Endothelial cell of umbilical vein (primary cell): ENCODE results near the gene ADSS1. TPM values are rescaled to one million over a fixed set of nuclear protein-coding genes. Genes with fewer than 3 reads are reported as not detected.

Experiments
- BruUV-seq: library from RNA; stranded (reverse); fragments of 400-500 nt; replicated peaks from 2 replicates; lab custom pipeline; 2021; lab: Mats Ljungman, UMichigan
- CTCF ChIA-PET: fragments of 300-600, 350-600 bp; sonication (Branson Sonifier 250); formaldehyde crosslinking; loops from one replicate; lab custom pipeline; 2021; ENCODE audit warnings: antibody characterized with exemption, inconsistent platforms; lab: Charles Lee
- POLR2A ChIA-PET: fragments of 300-600, 350-600 bp; sonication (Branson Sonifier 250); formaldehyde crosslinking; loops from one replicate; lab custom pipeline; 2021; ENCODE audit warnings: antibody characterized with exemption, inconsistent platforms; lab: Charles Lee
- DNase-seq: peaks from one replicate; pipeline ENCODE4 v3.0.0-alpha.2; 2011; ENCODE audit warnings: low read depth, low spot score
- FAIRE-seq: peaks from 2 replicates; lab custom pipeline; 2011; peaks lifted over from hg19 to GRCh38; lab: Jason Lieb, UNC
- H2AFZ ChIP-seq: 2 replicates; pipeline ENCODE4 v1.6.0; 2012; ENCODE audit warnings: low read depth, low read length, control low read depth, inconsistent platforms
- H3K27ac ChIP-seq: 2 replicates; pipeline ENCODE4 v1.5.1; 2011; ENCODE audit warnings: low read depth, mild to moderate bottlenecking, control low read depth, low read length, moderate library complexity; ENCODE audit not compliant: insufficient read depth
- H3K27me3 ChIP-seq, 2 experiments: 2 replicates each; pipeline versions ENCODE4 v1.6.0 to v1.6.1; 2011; ENCODE audit warnings: low read length in 2 of 2, mixed read lengths in 1 of 2; ENCODE audit not compliant: control insufficient read depth in 2 of 2, insufficient read depth in 2 of 2
- H3K36me3 ChIP-seq, 2 experiments: 2 replicates in 1 of 2; 3 replicates in 1 of 2; pipeline ENCODE4 v1.5.1; 2011; ENCODE audit warnings: low read length in 2 of 2, mild to moderate bottlenecking in 1 of 2, moderate library complexity in 1 of 2; ENCODE audit not compliant: control insufficient read depth in 2 of 2, insufficient read depth in 2 of 2; ENCODE audit errors: extremely low read depth in 1 of 2
- H3K4me1 ChIP-seq: 3 replicates; pipeline ENCODE4 v1.5.1; 2011; ENCODE audit warnings: mild to moderate bottlenecking, low read length; ENCODE audit not compliant: control insufficient read depth, insufficient read depth; ENCODE audit errors: extremely low read depth
- H3K4me2 ChIP-seq: 2 replicates; pipeline ENCODE4 v1.6.1; 2011; ENCODE audit warnings: low read length, control low read depth, mixed read lengths; ENCODE audit not compliant: insufficient read depth
- H3K4me3 ChIP-seq, 3 experiments: fragments of 200-600 bp in 1 of 3; sonication (generic), shearing (Covaris generic) in 1 of 3; replicated peaks in 1 of 3; 2 replicates each; pipeline ENCODE4 v1.5.1; 2011 to 2016; ENCODE audit warnings: control low read depth in 3 of 3, low read length in 3 of 3, mild to moderate bottlenecking in 2 of 3, inconsistent platforms in 1 of 3, low read depth in 1 of 3, moderate library complexity in 1 of 3; ENCODE audit not compliant: insufficient read depth in 1 of 3
- H3K79me2 ChIP-seq: 2 replicates; pipeline ENCODE4 v1.6.0; 2012; ENCODE audit warnings: low read length, inconsistent platforms; ENCODE audit not compliant: control insufficient read depth, insufficient read depth
- H3K9ac ChIP-seq: replicated peaks from 2 replicates; pipeline ENCODE3; 2011; ENCODE audit warnings: low read length, control low read depth; ENCODE audit not compliant: insufficient read depth; ENCODE audit errors: extremely low read depth
- H3K9me1 ChIP-seq: replicated peaks from 3 replicates; pipeline ENCODE4 v1.6.0; 2011; ENCODE audit warnings: mild to moderate bottlenecking, low read length; ENCODE audit not compliant: control insufficient read depth, insufficient read depth; ENCODE audit errors: extremely low read depth
- H3K9me3 ChIP-seq: replicated peaks from 2 replicates; pipeline ENCODE4 v1.5.1; 2012; ENCODE audit warnings: low read length, inconsistent platforms; ENCODE audit not compliant: control insufficient read depth, insufficient read depth
- H4K20me1 ChIP-seq: replicated peaks from 2 replicates; pipeline ENCODE3; 2011; ENCODE audit warnings: mild to moderate bottlenecking, low read length; ENCODE audit not compliant: control insufficient read depth, insufficient read depth; ENCODE audit errors: extremely low read depth
- CTCF ChIP-seq, 2 donors: IDR thresholded peaks; 1 replicate in 1 of 2; 2 replicates in 1 of 2; pipeline ENCODE4 v1.5.1; 2011; ENCODE audit warnings: low read length in 2 of 2, mild to moderate bottlenecking in 2 of 2, moderate library complexity in 2 of 2, control low read depth in 1 of 2, inconsistent platforms in 1 of 2, low read depth in 1 of 2; ENCODE audit not compliant: insufficient read depth in 1 of 2; ENCODE audit errors: extremely low read depth in 1 of 2
- EZH2 ChIP-seq: IDR thresholded peaks from 2 replicates; pipeline ENCODE4 v1.6.1; 2012; ENCODE audit warnings: borderline replicate concordance, low read depth, mild to moderate bottlenecking, moderate library complexity, low read length, inconsistent platforms; ENCODE audit not compliant: severe bottlenecking
- FOS ChIP-seq: IDR thresholded peaks from 2 replicates; pipeline ENCODE4 v1.6.1; 2011; ENCODE audit warnings: mild to moderate bottlenecking, low read length, moderate library complexity, borderline replicate concordance; ENCODE audit not compliant: insufficient read depth
- GATA2 ChIP-seq: IDR thresholded peaks from 2 replicates; pipeline ENCODE4 v1.7.0; 2011; ENCODE audit warnings: low read depth, mild to moderate bottlenecking, moderate library complexity, mixed read lengths, low read length; ENCODE audit not compliant: insufficient read length, insufficient read depth
- JUN ChIP-seq: IDR thresholded peaks from 2 replicates; pipeline ENCODE4 v1.6.1; 2011; ENCODE audit warnings: borderline replicate concordance, low read depth; ENCODE audit not compliant: insufficient read length, insufficient read depth
- MYC ChIP-seq: IDR thresholded peaks from one replicate; pipeline ENCODE4 v1.6.1; 2011; ENCODE audit warnings: mild to moderate bottlenecking, low read depth, low read length
- POLR2A ChIP-seq: IDR thresholded peaks from 2 replicates; pipeline ENCODE4 v1.6.1; 2012; ENCODE audit warnings: low read depth, mild to moderate bottlenecking, control low read depth, low read length
- POLR2AphosphoS5 ChIP-seq: IDR thresholded peaks from 2 replicates; pipeline ENCODE4 v1.6.1; 2012; ENCODE audit warnings: low read depth, mild to moderate bottlenecking, control low read depth, low read length, moderate library complexity; ENCODE audit not compliant: insufficient read depth
- dilution Hi-C: fragments of 300-500 bp; cut with MboI; formaldehyde crosslinking; loops from one replicate; pipeline ENCODE4 v1.15.0; 2019; ENCODE audit warnings: low sequenced_read_pairs; ENCODE audit not compliant: extremely low pct_ligation_motif_present
- intact Hi-C: fragments of 100-400 bp; cut with micrococcal nuclease; formaldehyde crosslinking; loops from one replicate; pipeline ENCODE4 v1.10.0; 2022
- polyA plus RNA-seq, 4 experiments: library from polyadenylated mRNA; depleted of rRNA in 3 of 4; stranded (reverse) in 3 of 4; unstranded in 1 of 4; fragments of >200 nt; gene quantifications; 2 replicates each; pipeline versions ENCODE4 v1.2.1 to v1.2.3, GENCODE V29; 2011 to 2012; ENCODE audit warnings: missing spikeins in 1 of 4
- total RNA-seq: library from RNA; stranded (reverse); gene quantifications from 2 replicates; pipeline ENCODE4 v1.2.3, GENCODE V29; 2021
- TF ChIP-seq, protein P1 (sequence below): IDR thresholded peaks from 2 replicates; pipeline ENCODE4 v1.6.1; 2011; ENCODE audit not compliant: insufficient read depth, insufficient read length

Gene ADSS1
- total and polyA plus RNA-seq, 2 donors (not counting 3 experiments of a cell fraction or from before 2014, with no cell fraction given) = 1.9 TPM

- DNase-seq = no peak
Measured at GRCh38 chr14:104743461-104744380, 19.7 kb downstream of the ADSS1 start.

GRCh38 chr14:104744484-104744883, 20.5 kb downstream of the ADSS1 start:
- H3K79me2 ChIP-seq = no peaks in the 10 kb centered on the region
- no peaks in the 10 kb centered on the region for H3K27me3 ChIP-seq
- H3K27ac ChIP-seq = no peak overlapping the region
- no peaks in the 10 kb centered on the region for H3K36me3 ChIP-seq
- no peaks in the 10 kb centered on the region for H3K9me3 ChIP-seq
- ChIA-PET POLR2A (no interaction called here), CTCF (no interaction called here)
- no peak for TF ChIP-seq JUN
- no peak for TF ChIP-seq GATA2
- no peak for TF ChIP-seq FOS
- TF ChIP-seq POLR2A = no peak
- TF ChIP-seq MYC = no peak
- TF ChIP-seq EZH2 = no peak
- no peak for TF ChIP-seq CTCF (IDR thresholded peaks at IDR 0.05; ENCODE audit: extremely low read depth in 1 of 2, insufficient read depth in 1 of 2, low read depth in 1 of 2, low read length in 2 of 2)
- TF ChIP-seq POLR2AphosphoS5 = no peak
- TF ChIP-seq, protein P1, sequence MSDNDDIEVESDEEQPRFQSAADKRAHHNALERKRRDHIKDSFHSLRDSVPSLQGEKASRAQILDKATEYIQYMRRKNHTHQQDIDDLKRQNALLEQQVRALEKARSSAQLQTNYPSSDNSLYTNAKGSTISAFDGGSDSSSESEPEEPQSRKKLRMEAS = no peak
- DNase-seq (no peak), FAIRE-seq (no peak)
- dilution Hi-C loops = no loop called here
- no peaks in the 10 kb centered on the region for H3K4me1 ChIP-seq
- intact Hi-C loops = no loop called here
- H3K9me1 ChIP-seq = no peaks in the 10 kb centered on the region
- H3K4me2 ChIP-seq = no peak overlapping the region
- H2AFZ ChIP-seq = no peak overlapping the region
- no TSS peak for BruUV-seq
- H4K20me1 ChIP-seq = no peaks in the 10 kb centered on the region
- H3K9ac ChIP-seq = no peak overlapping the region
- no peak overlapping the region for H3K4me3 ChIP-seq

More at GRCh38 chr14:104743461-104744380, 19.7 kb downstream of the ADSS1 start:
- Histone ChIP-seq H3K4me2 (no peak overlapping the region), H3K9ac (no peak overlapping the region), H3K27me3 (no peaks in the 10 kb centered on the region), H3K36me3 (no peaks in the 10 kb centered on the region), H4K20me1 (no peaks in the 10 kb centered on the region), H2AFZ (no peak overlapping the region), H3K9me3 (no peaks in the 10 kb centered on the region), H3K79me2 (no peaks in the 10 kb centered on the region), H3K9me1 (no peaks in the 10 kb centered on the region), H3K4me3 (no peak overlapping the region), H3K4me1 (no peaks in the 10 kb centered on the region), H3K27ac (no peak overlapping the region)
- no peak for TF ChIP-seq FOS
- TF ChIP-seq POLR2A = no peak
- TF ChIP-seq, protein P1 = no peak
- no peak for TF ChIP-seq MYC
- TF ChIP-seq EZH2 = no peak
- TF ChIP-seq POLR2AphosphoS5 = no peak
- no peak for FAIRE-seq
- ChIA-PET CTCF (no interaction called here), POLR2A (no interaction called here)
- intact Hi-C loops (no loop called here), dilution Hi-C loops (no loop called here)
- BruUV-seq = no TSS peak
